SH-SY5Y (cell line): Measurements from ENCODE around the gene TUBGCP3.

Experiments
- GATA2 ChIP-seq: IDR thresholded peaks from 2 replicates; pipeline ENCODE4 v1.6.1; 2011; ENCODE audit warnings: mild to moderate bottlenecking, low read depth, low read length
- GATA3 ChIP-seq: IDR thresholded peaks from 2 replicates; pipeline ENCODE4 v1.6.1; 2011; ENCODE audit warnings: low read depth, mild to moderate bottlenecking, low read length, moderate library complexity

- TF ChIP-seq GATA2 (no peak), GATA3 (no peak)
Observed at GRCh38 chr13:112637017-112637801, 49.3 kb upstream of the TUBGCP3 start.
